Measurements from ENCODE around the gene TRIP10.

DNA sequence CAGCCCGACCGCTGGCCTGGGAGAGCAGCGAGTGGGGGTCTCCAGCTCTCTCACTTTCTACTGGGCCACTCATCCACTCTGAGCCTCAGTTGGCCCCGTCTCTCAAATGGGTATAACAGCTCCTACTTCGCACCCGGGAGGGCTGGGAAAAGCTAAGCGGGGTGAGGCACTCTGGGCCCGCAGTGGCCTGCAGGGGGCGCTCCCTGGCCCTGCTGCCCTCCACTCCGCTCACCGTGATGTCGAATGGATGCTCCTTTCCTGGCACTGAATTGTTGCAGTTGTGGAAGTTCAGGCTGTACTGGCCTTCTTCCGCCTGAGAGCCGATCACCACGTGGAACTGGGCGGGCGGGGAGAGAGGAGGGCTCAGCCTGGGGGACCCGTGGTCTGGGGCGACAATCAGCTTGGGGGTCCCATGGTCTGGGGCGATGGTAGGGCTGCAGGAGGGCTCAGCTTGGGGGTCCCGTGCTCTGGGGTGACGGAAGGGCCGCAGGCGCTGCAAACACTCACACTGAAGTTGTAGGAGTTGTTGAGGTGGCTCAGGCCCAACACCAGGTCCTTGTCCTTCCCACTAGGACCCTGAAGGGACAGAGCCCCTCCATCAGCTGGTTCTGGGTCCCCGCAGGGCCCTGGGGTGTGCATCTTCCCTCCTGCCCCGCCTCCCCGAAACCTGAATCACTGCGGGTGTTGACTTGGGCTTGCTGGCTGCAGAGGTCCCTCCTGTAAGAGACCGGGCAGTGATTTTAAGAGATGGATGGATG is 6.0 kb upstream of the TRIP10 start:
- TF ChIP-seq YY1 (IDR thresholded peaks at IDR 0.05; ENCODE audit: insufficient read depth, insufficient read length) (no peak), SUZ12 (IDR thresholded peaks at IDR 0.05; ENCODE audit: extremely low read depth, insufficient read depth, insufficient read length) (no peak), ZNF274 (IDR thresholded peaks at IDR 0.05; ENCODE audit: low read depth, low read length) (no peak)
